ENCODE measurements around the gene NUP50. TPM values are rescaled to one million over a fixed set of nuclear protein-coding genes. Genes with fewer than 3 reads are reported as not detected.

The NUP50 gene
- total RNA-seq, 1 donor from 2014 or later = 65.1 TPM

GRCh38 chr22:45231293-45231692 lies 67.6 kb downstream of the NUP50 start:
- no peak for DNase-seq (ENCODE audit: low spot score, unreplicated experiment)
- TF ChIP-seq, protein P1, sequence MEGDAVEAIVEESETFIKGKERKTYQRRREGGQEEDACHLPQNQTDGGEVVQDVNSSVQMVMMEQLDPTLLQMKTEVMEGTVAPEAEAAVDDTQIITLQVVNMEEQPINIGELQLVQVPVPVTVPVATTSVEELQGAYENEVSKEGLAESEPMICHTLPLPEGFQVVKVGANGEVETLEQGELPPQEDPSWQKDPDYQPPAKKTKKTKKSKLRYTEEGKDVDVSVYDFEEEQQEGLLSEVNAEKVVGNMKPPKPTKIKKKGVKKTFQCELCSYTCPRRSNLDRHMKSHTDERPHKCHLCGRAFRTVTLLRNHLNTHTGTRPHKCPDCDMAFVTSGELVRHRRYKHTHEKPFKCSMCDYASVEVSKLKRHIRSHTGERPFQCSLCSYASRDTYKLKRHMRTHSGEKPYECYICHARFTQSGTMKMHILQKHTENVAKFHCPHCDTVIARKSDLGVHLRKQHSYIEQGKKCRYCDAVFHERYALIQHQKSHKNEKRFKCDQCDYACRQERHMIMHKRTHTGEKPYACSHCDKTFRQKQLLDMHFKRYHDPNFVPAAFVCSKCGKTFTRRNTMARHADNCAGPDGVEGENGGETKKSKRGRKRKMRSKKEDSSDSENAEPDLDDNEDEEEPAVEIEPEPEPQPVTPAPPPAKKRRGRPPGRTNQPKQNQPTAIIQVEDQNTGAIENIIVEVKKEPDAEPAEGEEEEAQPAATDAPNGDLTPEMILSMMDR (IDR thresholded peaks at IDR 0.05; ENCODE audit: unreplicated experiment) = no peak
- Mint-ChIP-seq H3K4me1 (ENCODE audit: low read depth) (peaks cover 1% of the 10 kb centered on the region), H3K9me3 (ENCODE audit: low read depth) (no peaks in the 10 kb centered on the region), H3K4me3 (ENCODE audit: low read depth) (no peak overlapping the region), H3K27me3 (no peaks in the 10 kb centered on the region), H3K27ac (no peak overlapping the region), H3K36me3 (ENCODE audit: insufficient read depth) (no peaks in the 10 kb centered on the region)

- H3K4me3 Mint-ChIP-seq (ENCODE audit: low read depth) = no peak overlapping the region
- DNase-seq (ENCODE audit: low spot score, unreplicated experiment) = no peak
- peak overlapping the region; percentile 45 for H3K27ac Mint-ChIP-seq
- no peaks in the 10 kb centered on the region for H3K27me3 Mint-ChIP-seq
- no peaks in the 10 kb centered on the region for H3K4me1 Mint-ChIP-seq (ENCODE audit: low read depth)
- TF ChIP-seq, protein P1 (IDR thresholded peaks at IDR 0.05; ENCODE audit: unreplicated experiment) = no peak
- peaks cover under 1% of the 10 kb centered on the region for H3K36me3 Mint-ChIP-seq (ENCODE audit: insufficient read depth)
- H3K9me3 Mint-ChIP-seq (ENCODE audit: low read depth) = no peaks in the 10 kb centered on the region
These were observed 69.7 kb downstream of the NUP50 start for GRCh38 chr22:45233386-45233785.

GRCh38 chr22:45233827-45234226 lies 70.1 kb downstream of the NUP50 start:
- no peaks in the 10 kb centered on the region for H3K27me3 Mint-ChIP-seq
- H3K4me1 Mint-ChIP-seq (ENCODE audit: low read depth) = peaks cover 1% of the 10 kb centered on the region
- TF ChIP-seq, protein P1 (IDR thresholded peaks at IDR 0.05; ENCODE audit: unreplicated experiment) = no peak
- no peak for DNase-seq (ENCODE audit: low spot score, unreplicated experiment)
- peak overlapping the region; percentile 45 for H3K27ac Mint-ChIP-seq
- H3K36me3 Mint-ChIP-seq (ENCODE audit: insufficient read depth) = peaks cover 1% of the 10 kb centered on the region
- no peaks in the 10 kb centered on the region for H3K9me3 Mint-ChIP-seq (ENCODE audit: low read depth)
- no peak overlapping the region for H3K4me3 Mint-ChIP-seq (ENCODE audit: low read depth)

- no peak overlapping the region for H3K27ac Mint-ChIP-seq
- H3K36me3 Mint-ChIP-seq (ENCODE audit: insufficient read depth) = peaks cover 1% of the 10 kb centered on the region
- H3K27me3 Mint-ChIP-seq = no peaks in the 10 kb centered on the region
These were observed 71.5 kb downstream of the NUP50 start for GRCh38 chr22:45235101-45235777.

GRCh38 chr22:45235851-45236342 lies 72.2 kb downstream of the NUP50 start:
- H3K27ac Mint-ChIP-seq = no peak overlapping the region
- no peak overlapping the region for H3K4me3 Mint-ChIP-seq (ENCODE audit: low read depth)
- H3K27me3 Mint-ChIP-seq = no peaks in the 10 kb centered on the region
- H3K36me3 Mint-ChIP-seq (ENCODE audit: insufficient read depth) = peaks cover 1% of the 10 kb centered on the region
- peaks cover 6% of the 10 kb centered on the region for H3K4me1 Mint-ChIP-seq (ENCODE audit: low read depth)
- H3K9me3 Mint-ChIP-seq (ENCODE audit: low read depth) = no peaks in the 10 kb centered on the region
- DNase-seq (ENCODE audit: low spot score, unreplicated experiment) = no peak
- TF ChIP-seq, protein P1 (IDR thresholded peaks at IDR 0.05; ENCODE audit: unreplicated experiment) = no peak

More at GRCh38 chr22:45235101-45235777, 71.5 kb downstream of the NUP50 start:
- TF ChIP-seq, protein P1 (IDR thresholded peaks at IDR 0.05; ENCODE audit: unreplicated experiment) = no peak
- Mint-ChIP-seq H3K9me3 (ENCODE audit: low read depth) (no peaks in the 10 kb centered on the region), H3K4me3 (ENCODE audit: low read depth) (no peak overlapping the region), H3K4me1 (ENCODE audit: low read depth) (peaks cover 6% of the 10 kb centered on the region)
- no peak for DNase-seq (ENCODE audit: low spot score, unreplicated experiment)

All from progenitor cell of endocrine pancreas (in vitro differentiated cells).